HCT116 (cell line): Measurements from ENCODE around the gene GP1BB. TPM values are rescaled to one million over a fixed set of nuclear protein-coding genes. Genes with fewer than 3 reads are reported as not detected.

ENCODE experiments used
- ATAC-seq: fragments of 200-7000 bp; cut with Tn5 transposase; 2 replicates; pipeline ENCODE4 v1.9.1; 2020; ENCODE audit warnings: mild to moderate bottlenecking, moderate library complexity
- BruUV-seq: library from RNA; stranded (reverse); fragments of 400-500 nt; replicated peaks from 2 replicates; lab custom pipeline; 2021; lab: Mats Ljungman, UMichigan
- CTCF ChIA-PET: fragments of 300-600 bp; sonication (Branson Sonifier 250); formaldehyde crosslinking; loops from one replicate; lab custom pipeline; 2021; ENCODE audit warnings: antibody characterized with exemption; lab: Charles Lee
- POLR2A ChIA-PET: fragments of 300-600, 350-600 bp; sonication (Branson Sonifier 250); formaldehyde crosslinking; loops from one replicate; lab custom pipeline; 2021; ENCODE audit warnings: antibody characterized with exemption; lab: Charles Lee
- RAD21 ChIA-PET, 2 experiments: fragments of 300-600 bp; sonication (Branson Sonifier 250); formaldehyde crosslinking; loops; one replicate each; lab custom pipeline; 2023; ENCODE audit warnings: low total read pairs in 2 of 2; ENCODE audit not compliant: uncharacterized antibody in 2 of 2, unreplicated experiment in 2 of 2, low non-redundant PET in 1 of 2; lab: Charles Lee
- DNase-seq: peaks from one replicate; pipeline ENCODE4 v3.0.0-alpha.2; 2010; ENCODE audit warnings: low read depth, low spot score
- H2AFZ ChIP-seq: fragments of 200-600 bp; shearing (Covaris generic), sonication (generic); 2 replicates; pipeline ENCODE4 v1.6.1; 2017; ENCODE audit warnings: low read depth, mixed run types, mixed read lengths, antibody characterized with exemption, low read length; ENCODE audit not compliant: poor library complexity, severe bottlenecking
- H3K27ac ChIP-seq: 2 replicates; pipeline ENCODE4 v1.5.1; 2012; ENCODE audit warnings: low read depth, low read length
- H3K27me3 ChIP-seq: fragments of 200-600 bp; sonication (generic); 2 replicates; pipeline ENCODE4 v1.6.1; 2016; ENCODE audit warnings: mixed run types, low read length, mixed read lengths; ENCODE audit not compliant: insufficient read depth
- H3K36me3 ChIP-seq, 2 experiments: fragments of 200-500 bp in 1 of 2; fragments of 200-600 bp in 1 of 2; sonication (Bioruptor generic) in 1 of 2; sonication (generic) in 1 of 2; 2 replicates each; pipeline versions ENCODE4 v1.5.1 to v1.6.1; 2014 to 2016; ENCODE audit warnings: low read length in 2 of 2, inconsistent platforms in 1 of 2, mixed read lengths in 1 of 2, mixed run types in 1 of 2; ENCODE audit not compliant: insufficient read depth in 2 of 2, control insufficient read depth in 1 of 2
- H3K4me1 ChIP-seq, 2 experiments: fragments of 200-600 bp in 1 of 2; sonication (generic) in 1 of 2; 2 replicates each; pipeline versions ENCODE4 v1.5.1 to v1.6.1; 2012 to 2017; ENCODE audit warnings: low read length in 2 of 2, inconsistent platforms in 1 of 2, mild to moderate bottlenecking in 1 of 2, mixed read lengths in 1 of 2, mixed run types in 1 of 2, moderate library complexity in 1 of 2; ENCODE audit not compliant: insufficient read depth in 2 of 2, control insufficient read depth in 1 of 2
- H3K4me2 ChIP-seq: fragments of 200-600 bp; sonication (generic); 2 replicates; pipeline ENCODE4 v1.6.1; 2017; ENCODE audit warnings: mixed run types, low read length, mixed read lengths
- H3K4me3 ChIP-seq, 2 experiments: fragments of 200-600 bp in 1 of 2; sonication (generic) in 1 of 2; replicated peaks in 1 of 2; 2 replicates each; pipeline ENCODE4 v1.5.1; 2011 to 2016; ENCODE audit warnings: low read length in 2 of 2, control low read depth in 1 of 2, low read depth in 1 of 2, mild to moderate bottlenecking in 1 of 2, mixed read lengths in 1 of 2, mixed run types in 1 of 2
- H3K79me2 ChIP-seq: fragments of 200-600 bp; sonication (generic); 2 replicates; pipeline ENCODE4 v1.6.1; 2017; ENCODE audit warnings: mild to moderate bottlenecking, mixed run types, low read length, moderate library complexity, mixed read lengths; ENCODE audit not compliant: insufficient read depth
- H3K9ac ChIP-seq: fragments of 200-600 bp; sonication (generic); 2 replicates; pipeline ENCODE4 v1.6.1; 2016; ENCODE audit warnings: low read length, mixed read lengths
- H3K9me2 ChIP-seq: fragments of 200-600 bp; sonication (generic), shearing (Covaris generic); 2 replicates; pipeline ENCODE4 v1.6.1; 2017; ENCODE audit warnings: mixed run types, mild to moderate bottlenecking, moderate library complexity; ENCODE audit not compliant: insufficient read depth
- H3K9me3 ChIP-seq, 2 experiments: fragments of 200-500 bp in 1 of 2; fragments of 200-600 bp in 1 of 2; sonication (Bioruptor generic) in 1 of 2; sonication (generic) in 1 of 2; 2 replicates each; pipeline ENCODE4 v1.6.1; 2014 to 2017; ENCODE audit warnings: low read length in 2 of 2, mixed read lengths in 2 of 2, inconsistent platforms in 1 of 2, low read depth in 1 of 2, mild to moderate bottlenecking in 1 of 2, mixed run types in 1 of 2, moderate library complexity in 1 of 2; ENCODE audit not compliant: control insufficient read depth in 1 of 2, insufficient read depth in 1 of 2
- H4K20me1 ChIP-seq: fragments of 200-600 bp; sonication (generic), shearing (Covaris generic); 2 replicates; pipeline ENCODE4 v1.6.1; 2017; ENCODE audit warnings: mixed run types, mild to moderate bottlenecking, moderate library complexity; ENCODE audit not compliant: insufficient read depth
- CBX3 ChIP-seq: IDR thresholded peaks from 2 replicates; pipeline ENCODE4 v1.6.1; 2012; ENCODE audit warnings: low read depth
- CEBPB ChIP-seq: IDR thresholded peaks from 2 replicates; pipeline ENCODE4 v1.6.1; 2012; ENCODE audit warnings: low read depth
- EGR1 ChIP-seq: IDR thresholded peaks from 2 replicates; pipeline ENCODE4 v1.6.1; 2012; ENCODE audit warnings: low read depth
- ELF1 ChIP-seq: IDR thresholded peaks from 2 replicates; pipeline ENCODE4 v1.6.1; 2012; ENCODE audit warnings: low read depth, borderline replicate concordance
- POLR2A ChIP-seq: IDR thresholded peaks from 2 replicates; pipeline ENCODE4 v1.7.0; 2011; ENCODE audit warnings: borderline replicate concordance; ENCODE audit not compliant: insufficient read depth, insufficient read length; ENCODE audit errors: extremely low read depth
- POLR2AphosphoS5 ChIP-seq: IDR thresholded peaks from 2 replicates; pipeline ENCODE4 v1.6.1; 2011; ENCODE audit warnings: mild to moderate bottlenecking, low read depth, low read length, moderate library complexity
- RAD21 ChIP-seq: IDR thresholded peaks from 2 replicates; pipeline ENCODE4 v1.6.1; 2012; ENCODE audit warnings: low read depth, mild to moderate bottlenecking
- SP1 ChIP-seq: IDR thresholded peaks from 2 replicates; pipeline ENCODE4 v1.6.1; 2012; ENCODE audit warnings: low read depth
- TCF7L2 ChIP-seq: IDR thresholded peaks from 2 replicates; pipeline ENCODE4 v1.7.0; 2011; ENCODE audit warnings: borderline replicate concordance, inconsistent platforms; ENCODE audit not compliant: insufficient read depth, insufficient read length; ENCODE audit errors: extremely low read depth
- ZFX ChIP-seq: fragments of 450-650 bp; IDR thresholded peaks from 2 replicates; pipeline ENCODE4 v1.6.1; 2017
- intact Hi-C: fragments of 100-400 bp; cut with micrococcal nuclease; formaldehyde crosslinking; loops from 2 replicates; pipeline ENCODE4 v1.10.0; 2022
- total RNA-seq: library from RNA; stranded (reverse); gene quantifications from one replicate; pipeline ENCODE4 v1.2.1, GENCODE V29; 2021; ENCODE audit not compliant: unreplicated experiment
- TF ChIP-seq, protein P1 (sequence below): IDR thresholded peaks from 2 replicates; pipeline ENCODE4 v1.6.1; 2011; ENCODE audit warnings: mild to moderate bottlenecking, low read length, moderate library complexity; ENCODE audit not compliant: insufficient replicate concordance; ENCODE audit errors: extremely low read depth

The GP1BB gene
- total RNA-seq, 1 experiment from 2014 or later = 4.8 TPM

DNA sequence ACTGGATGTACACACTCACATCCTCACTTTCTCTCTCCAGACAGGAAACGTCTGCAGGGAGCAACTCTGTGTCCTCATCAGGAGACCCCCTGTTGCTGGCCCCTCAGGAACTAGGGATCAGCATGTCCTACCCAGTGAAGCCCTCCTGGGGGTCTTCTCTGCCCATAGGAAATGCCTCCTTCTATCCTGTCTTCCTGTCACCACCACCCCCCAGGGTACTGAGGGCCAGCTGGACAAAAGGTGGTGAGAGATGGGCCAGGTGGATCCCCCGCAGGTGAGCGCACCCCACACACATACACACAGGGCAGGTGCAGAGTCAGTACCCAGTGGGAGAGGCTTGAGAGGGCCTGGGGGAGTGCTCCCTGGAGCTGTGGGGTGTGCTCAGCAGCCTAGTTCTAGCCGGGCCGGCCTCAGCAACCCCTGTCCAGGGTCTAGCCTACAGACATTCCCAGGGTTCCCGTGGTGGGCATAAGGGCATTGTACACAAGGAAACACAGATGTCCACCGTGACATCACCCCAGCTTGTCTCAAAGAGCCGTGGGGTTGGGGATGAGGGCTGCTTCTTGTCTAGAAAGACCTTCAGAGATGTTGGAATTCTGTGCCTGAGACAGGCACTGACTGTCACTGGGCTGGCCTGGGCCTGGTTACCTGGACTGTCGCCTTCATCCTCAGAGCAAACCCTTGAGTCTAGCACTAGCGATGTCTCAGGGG is 9.2 kb downstream of the GP1BB start (continued):
- TF ChIP-seq POLR2AphosphoS5 (no peak), SP1 (no peak), ZFX (no peak), TCF7L2 (no peak)

DNA sequence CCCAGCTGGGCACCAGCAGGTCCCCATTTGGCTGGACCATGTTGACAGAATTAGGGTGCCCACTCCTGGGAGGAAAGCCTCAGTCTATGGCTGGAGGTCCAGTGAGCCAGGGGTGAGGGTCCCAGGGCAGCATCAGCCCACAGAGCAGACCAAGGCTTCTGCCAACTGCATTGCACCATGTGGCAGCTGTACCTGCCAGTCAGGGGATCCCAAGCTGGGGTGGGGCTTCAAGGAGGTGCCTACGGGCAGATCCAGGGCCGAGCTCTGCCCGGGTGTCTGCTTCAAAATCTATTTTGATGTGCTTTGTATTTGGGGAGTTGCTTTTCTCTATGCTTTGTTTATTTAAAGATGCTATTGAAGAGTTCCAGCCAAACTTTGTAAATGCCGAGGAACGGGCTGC is 10.4 kb downstream of the GP1BB start:
- Histone ChIP-seq H3K4me3 (no peak overlapping the region), H3K9me2 (no peaks in the 10 kb centered on the region), H3K27me3 (no peaks in the 10 kb centered on the region), H4K20me1 (no peaks in the 10 kb centered on the region), H3K9ac (no peak overlapping the region), H3K27ac (no peak overlapping the region)
- intact Hi-C loops = no loop called here
- no peak for DNase-seq
- TF ChIP-seq ELF1 = no peak
- no peak for TF ChIP-seq CEBPB
- no peak for TF ChIP-seq EGR1
- TF ChIP-seq POLR2A = no peak
- TF ChIP-seq RAD21 = no peak
- TF ChIP-seq ZFX = no peak
- TF ChIP-seq, protein P1, sequence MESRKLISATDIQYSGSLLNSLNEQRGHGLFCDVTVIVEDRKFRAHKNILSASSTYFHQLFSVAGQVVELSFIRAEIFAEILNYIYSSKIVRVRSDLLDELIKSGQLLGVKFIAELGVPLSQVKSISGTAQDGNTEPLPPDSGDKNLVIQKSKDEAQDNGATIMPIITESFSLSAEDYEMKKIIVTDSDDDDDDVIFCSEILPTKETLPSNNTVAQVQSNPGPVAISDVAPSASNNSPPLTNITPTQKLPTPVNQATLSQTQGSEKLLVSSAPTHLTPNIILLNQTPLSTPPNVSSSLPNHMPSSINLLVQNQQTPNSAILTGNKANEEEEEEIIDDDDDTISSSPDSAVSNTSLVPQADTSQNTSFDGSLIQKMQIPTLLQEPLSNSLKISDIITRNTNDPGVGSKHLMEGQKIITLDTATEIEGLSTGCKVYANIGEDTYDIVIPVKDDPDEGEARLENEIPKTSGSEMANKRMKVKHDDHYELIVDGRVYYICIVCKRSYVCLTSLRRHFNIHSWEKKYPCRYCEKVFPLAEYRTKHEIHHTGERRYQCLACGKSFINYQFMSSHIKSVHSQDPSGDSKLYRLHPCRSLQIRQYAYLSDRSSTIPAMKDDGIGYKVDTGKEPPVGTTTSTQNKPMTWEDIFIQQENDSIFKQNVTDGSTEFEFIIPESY = no peak
- TF ChIP-seq CBX3 = no peak
- TF ChIP-seq, all 23 proteins: peak for 0
- H3K4me1 ChIP-seq = peaks cover 0 to 12% of the 10 kb centered on the region in 2 experiments; a peak in 2 of 4 replicates
- H2AFZ ChIP-seq = no peak overlapping the region
- H3K4me2 ChIP-seq = no peak overlapping the region
- no peaks in the 10 kb centered on the region for H3K36me3 ChIP-seq
- H3K9me3 ChIP-seq = no peaks in the 10 kb centered on the region
- CTCF ChIA-PET = interaction anchor here (0.6 kb wide), 1 partner anchor 23 kb away, joined by 6 read pairs; no protein-coding TSS in a partner anchor
- RAD21 ChIA-PET = no interaction called here
- no peaks in the 10 kb centered on the region for H3K79me2 ChIP-seq
- POLR2A ChIA-PET = no interaction called here
- ATAC-seq = no peak
- BruUV-seq = no TSS peak
